ENCODE measurements around the gene CHD6. TPM values are rescaled to one million over a fixed set of nuclear protein-coding genes. Genes with fewer than 3 reads are reported as not detected.

The CHD6 gene
- polyA plus RNA-seq, 1 donor (not counting 4 experiments of a cell fraction or from before 2014, with no cell fraction given): 6.8 TPM

DNA sequence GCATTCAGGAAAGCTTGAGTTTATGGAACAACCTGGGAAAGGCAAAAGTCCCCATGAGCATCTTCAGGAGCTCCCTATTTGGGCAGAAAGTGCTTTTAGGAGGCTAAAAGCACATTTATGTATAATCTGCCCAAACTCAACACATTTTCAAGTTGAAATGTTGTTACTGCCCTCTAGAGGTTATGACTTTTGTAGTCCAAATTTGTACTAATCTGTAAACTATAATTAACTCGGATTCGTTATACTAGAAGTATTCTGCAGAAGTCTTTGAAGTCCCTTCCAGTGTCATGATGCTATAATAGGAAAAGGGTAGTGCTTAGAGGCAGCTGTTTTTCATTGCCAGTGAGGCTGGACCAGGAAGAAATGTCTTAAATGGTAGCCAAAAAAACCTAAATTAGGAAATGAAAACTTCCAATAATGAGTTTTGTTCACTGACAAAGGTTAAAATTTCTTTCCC lies 206.8 kb downstream of the CHD6 start:
- no peak for FAIRE-seq

DNA sequence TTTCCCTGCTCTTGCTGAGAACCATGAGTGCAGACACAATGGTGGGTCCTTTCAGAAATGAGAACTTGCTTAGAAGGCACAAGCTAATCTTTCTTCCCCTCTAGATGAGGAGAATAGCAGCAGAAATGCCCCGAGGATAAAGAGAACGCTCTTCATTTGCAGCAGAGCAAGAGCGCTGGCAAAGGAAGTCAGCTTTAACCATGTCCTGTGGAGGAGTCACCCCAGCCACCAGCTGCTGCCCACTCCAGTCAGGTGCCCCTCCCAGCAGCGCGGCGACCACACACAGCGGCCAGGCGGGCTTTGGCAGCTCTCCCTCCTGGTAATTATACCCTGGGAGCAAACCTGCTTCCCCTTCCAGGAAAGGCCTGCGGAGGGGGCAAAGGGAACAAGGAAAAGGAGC lies 209.2 kb downstream of the CHD6 start:
- H4K20me1 ChIP-seq (ENCODE audit: control insufficient read depth, extremely low read depth, insufficient read depth, low read length): no peaks in the 10 kb centered on the region

More for the DNA sequence above, 206.8 kb downstream of the CHD6 start:
- Histone ChIP-seq H3K79me2 (ENCODE audit: control insufficient read depth, insufficient read depth, low read length) (no peaks in the 10 kb centered on the region), H3K27me3 (ENCODE audit: control insufficient read depth, extremely low read depth, insufficient read depth, low read length) (no peaks in the 10 kb centered on the region), H3K27ac (ENCODE audit: control insufficient read depth, insufficient read depth, low read length) (no peak overlapping the region), H3K9ac (ENCODE audit: control insufficient read depth, extremely low read depth, insufficient read depth, low read length) (no peak overlapping the region), H3K9me1 (ENCODE audit: control insufficient read depth, extremely low read depth, insufficient read depth, low read length) (no peaks in the 10 kb centered on the region), H2AFZ (ENCODE audit: control insufficient read depth, low read length) (no peak overlapping the region), H3K4me3 (ENCODE audit: control insufficient read depth in 2 of 3, extremely low read depth in 1 of 3, insufficient read depth in 2 of 3, low read depth in 1 of 3, low read length in 3 of 3) (no peak overlapping the region), H4K20me1 (ENCODE audit: control insufficient read depth, extremely low read depth, insufficient read depth, low read length) (no peaks in the 10 kb centered on the region), H3K9me3 (ENCODE audit: control insufficient read depth, low read depth, low read length) (no peaks in the 10 kb centered on the region), H3K4me2 (ENCODE audit: control insufficient read depth, extremely low read depth, insufficient read depth, low read depth, low read length) (no peak overlapping the region), H3K4me1 (ENCODE audit: control insufficient read depth, extremely low read depth, insufficient read depth, low read length) (no peaks in the 10 kb centered on the region), H3K36me3 (ENCODE audit: control insufficient read depth in 2 of 2, extremely low read depth in 1 of 2, insufficient read depth in 2 of 2, low read length in 2 of 2) (peaks cover 7 to 31% of the 10 kb centered on the region in 2 experiments)
- DNase-seq (ENCODE audit: low read depth, low spot score): no peak
- dilution Hi-C loops (cut with MboI; ENCODE audit: extremely low pct_ligation_motif_present, low sequenced_read_pairs): no loop called here
- TF ChIP-seq, protein P1, sequence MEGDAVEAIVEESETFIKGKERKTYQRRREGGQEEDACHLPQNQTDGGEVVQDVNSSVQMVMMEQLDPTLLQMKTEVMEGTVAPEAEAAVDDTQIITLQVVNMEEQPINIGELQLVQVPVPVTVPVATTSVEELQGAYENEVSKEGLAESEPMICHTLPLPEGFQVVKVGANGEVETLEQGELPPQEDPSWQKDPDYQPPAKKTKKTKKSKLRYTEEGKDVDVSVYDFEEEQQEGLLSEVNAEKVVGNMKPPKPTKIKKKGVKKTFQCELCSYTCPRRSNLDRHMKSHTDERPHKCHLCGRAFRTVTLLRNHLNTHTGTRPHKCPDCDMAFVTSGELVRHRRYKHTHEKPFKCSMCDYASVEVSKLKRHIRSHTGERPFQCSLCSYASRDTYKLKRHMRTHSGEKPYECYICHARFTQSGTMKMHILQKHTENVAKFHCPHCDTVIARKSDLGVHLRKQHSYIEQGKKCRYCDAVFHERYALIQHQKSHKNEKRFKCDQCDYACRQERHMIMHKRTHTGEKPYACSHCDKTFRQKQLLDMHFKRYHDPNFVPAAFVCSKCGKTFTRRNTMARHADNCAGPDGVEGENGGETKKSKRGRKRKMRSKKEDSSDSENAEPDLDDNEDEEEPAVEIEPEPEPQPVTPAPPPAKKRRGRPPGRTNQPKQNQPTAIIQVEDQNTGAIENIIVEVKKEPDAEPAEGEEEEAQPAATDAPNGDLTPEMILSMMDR (optimal IDR thresholded peaks at IDR 0.05 in 1 of 3, IDR thresholded peaks at IDR 0.05 in 1 of 3, conservative IDR thresholded peaks at IDR 0.05 in 1 of 3; ENCODE audit: extremely low read depth in 1 of 3, insufficient read depth in 2 of 3, low read length in 3 of 3): peak in 1 of 3 experiments; percentile 22
- TF ChIP-seq EZH2 (IDR thresholded peaks at IDR 0.05; ENCODE audit: low read length): no peak

More for the DNA sequence above, 209.2 kb downstream of the CHD6 start:
- no peak for TF ChIP-seq EZH2 (IDR thresholded peaks at IDR 0.05; ENCODE audit: low read length)
- TF ChIP-seq, protein P1 (optimal IDR thresholded peaks at IDR 0.05 in 1 of 3, IDR thresholded peaks at IDR 0.05 in 1 of 3, conservative IDR thresholded peaks at IDR 0.05 in 1 of 3; ENCODE audit: extremely low read depth in 1 of 3, insufficient read depth in 2 of 3, low read length in 3 of 3): no peak
- dilution Hi-C loops (cut with MboI; ENCODE audit: extremely low pct_ligation_motif_present, low sequenced_read_pairs): no loop called here
- Histone ChIP-seq H3K36me3 (ENCODE audit: control insufficient read depth in 2 of 2, extremely low read depth in 1 of 2, insufficient read depth in 2 of 2, low read length in 2 of 2) (peaks cover 0 to 32% of the 10 kb centered on the region in 2 experiments), H3K9me3 (ENCODE audit: control insufficient read depth, low read depth, low read length) (no peaks in the 10 kb centered on the region), H3K9me1 (ENCODE audit: control insufficient read depth, extremely low read depth, insufficient read depth, low read length) (no peaks in the 10 kb centered on the region), H3K9ac (ENCODE audit: control insufficient read depth, extremely low read depth, insufficient read depth, low read length) (no peak overlapping the region), H3K4me3 (ENCODE audit: control insufficient read depth in 2 of 3, extremely low read depth in 1 of 3, insufficient read depth in 2 of 3, low read depth in 1 of 3, low read length in 3 of 3) (no peak overlapping the region), H3K4me2 (ENCODE audit: control insufficient read depth, extremely low read depth, insufficient read depth, low read depth, low read length) (no peak overlapping the region), H3K79me2 (ENCODE audit: control insufficient read depth, insufficient read depth, low read length) (no peaks in the 10 kb centered on the region), H3K4me1 (ENCODE audit: control insufficient read depth, extremely low read depth, insufficient read depth, low read length) (no peaks in the 10 kb centered on the region), H3K27ac (ENCODE audit: control insufficient read depth, insufficient read depth, low read length) (no peak overlapping the region), H3K27me3 (ENCODE audit: control insufficient read depth, extremely low read depth, insufficient read depth, low read length) (no peaks in the 10 kb centered on the region), H2AFZ (ENCODE audit: control insufficient read depth, low read length) (no peak overlapping the region)
- FAIRE-seq: no peak
- DNase-seq (ENCODE audit: low read depth, low spot score): no peak

All from keratinocyte (primary cell).